Measurements from ENCODE around the gene LIPK. TPM values are rescaled to one million over a fixed set of nuclear protein-coding genes. Genes with fewer than 3 reads are reported as not detected.

The LIPK gene
- total and polyA plus RNA-seq, 2 experiments from 2014 or later: not detected

- H3K27me3 ChIP-seq (ENCODE audit: insufficient read depth): peaks cover 22% of the 10 kb centered on the region; the same call in 1 of the 2 replicates
- no peaks in the 10 kb centered on the region for H3K79me2 ChIP-seq (replicated peaks; ENCODE audit: insufficient read depth)
- H3K4me1 ChIP-seq (ENCODE audit: insufficient read depth): 0 out of 2 replicates have a peak, but pooled peaks cover 5% of the 10 kb centered on the region
- no peak overlapping the region for H3K4me3 ChIP-seq
- no peak overlapping the region for H2AFZ ChIP-seq
- Mint-ChIP-seq H3K36me3 (ENCODE audit: low read depth) (no peaks in the 10 kb centered on the region), H3K4me1 (no peaks in the 10 kb centered on the region), H3K27ac (no peak overlapping the region), H3K27me3 (ENCODE audit: insufficient read depth, low read depth, poor library complexity) (no peaks in the 10 kb centered on the region), H3K4me3 (no peak overlapping the region), H3K9me3 (no peaks in the 10 kb centered on the region)
- H3K27ac ChIP-seq (ENCODE audit: low read depth): no peak overlapping the region
- no peaks in the 10 kb centered on the region for H3K36me3 ChIP-seq (ENCODE audit: insufficient read depth)
- H4K20me1 ChIP-seq (replicated peaks; ENCODE audit: insufficient read depth): no peaks in the 10 kb centered on the region
- TF ChIP-seq ETS1 (IDR thresholded peaks at IDR 0.05) (no peak), POLR2AphosphoS5 (IDR thresholded peaks at IDR 0.05; ENCODE audit: low read depth) (no peak), STAT1 (IDR thresholded peaks at IDR 0.05; ENCODE audit: unreplicated experiment) (no peak), EZH2 (IDR thresholded peaks at IDR 0.05; ENCODE audit: low read depth, unreplicated experiment) (no peak), JUNB (IDR thresholded peaks at IDR 0.05; ENCODE audit: unreplicated experiment) (no peak), EZH2phosphoT487 (IDR thresholded peaks at IDR 0.05; ENCODE audit: unreplicated experiment) (no peak), ZNF462 (CRISPR knock-in tag; IDR thresholded peaks at IDR 0.05) (no peak)
- TF ChIP-seq, protein P1, sequence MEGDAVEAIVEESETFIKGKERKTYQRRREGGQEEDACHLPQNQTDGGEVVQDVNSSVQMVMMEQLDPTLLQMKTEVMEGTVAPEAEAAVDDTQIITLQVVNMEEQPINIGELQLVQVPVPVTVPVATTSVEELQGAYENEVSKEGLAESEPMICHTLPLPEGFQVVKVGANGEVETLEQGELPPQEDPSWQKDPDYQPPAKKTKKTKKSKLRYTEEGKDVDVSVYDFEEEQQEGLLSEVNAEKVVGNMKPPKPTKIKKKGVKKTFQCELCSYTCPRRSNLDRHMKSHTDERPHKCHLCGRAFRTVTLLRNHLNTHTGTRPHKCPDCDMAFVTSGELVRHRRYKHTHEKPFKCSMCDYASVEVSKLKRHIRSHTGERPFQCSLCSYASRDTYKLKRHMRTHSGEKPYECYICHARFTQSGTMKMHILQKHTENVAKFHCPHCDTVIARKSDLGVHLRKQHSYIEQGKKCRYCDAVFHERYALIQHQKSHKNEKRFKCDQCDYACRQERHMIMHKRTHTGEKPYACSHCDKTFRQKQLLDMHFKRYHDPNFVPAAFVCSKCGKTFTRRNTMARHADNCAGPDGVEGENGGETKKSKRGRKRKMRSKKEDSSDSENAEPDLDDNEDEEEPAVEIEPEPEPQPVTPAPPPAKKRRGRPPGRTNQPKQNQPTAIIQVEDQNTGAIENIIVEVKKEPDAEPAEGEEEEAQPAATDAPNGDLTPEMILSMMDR (conservative IDR thresholded peaks at IDR 0.05; ENCODE audit: low read depth in 2 of 2): no peak
- ATAC-seq (no peak), DNase-seq (ENCODE audit: low spot score) (no peak)
- no peaks in the 10 kb centered on the region for H3K9me2 ChIP-seq (ENCODE audit: insufficient read depth)
- H3K4me2 ChIP-seq: no peak overlapping the region
- H3F3A ChIP-seq (replicated peaks; ENCODE audit: low read depth): no peaks in the 10 kb centered on the region
Observed at GRCh38 chr10:88721392-88721791, 15.3 kb downstream of the LIPK start.
